Stomach smooth muscle (tissue), 2 donors: ENCODE results near the gene SLFN11.
"Not testable (repeated sequence)": the region's sequence is repeated elsewhere in the genome, so short reads cannot be mapped to it uniquely, and the experiment has no call there.

Source experiments
- H3K27ac ChIP-seq: one replicate; pipeline ENCODE4 v1.7.0; 2013; ENCODE audit warnings: mild to moderate bottlenecking, low read length, inconsistent platforms
- H3K27me3 ChIP-seq, 2 donors: one replicate each; pipeline ENCODE4 v1.7.0; 2013; ENCODE audit warnings: low read length in 2 of 2; ENCODE audit not compliant: insufficient read depth in 2 of 2, control insufficient read depth in 1 of 2
- H3K36me3 ChIP-seq, 2 donors: one replicate each; pipeline ENCODE4 v1.7.0; 2013; ENCODE audit warnings: low read length in 2 of 2; ENCODE audit not compliant: control insufficient read depth in 2 of 2, insufficient read depth in 2 of 2
- H3K4me1 ChIP-seq: one replicate; pipeline ENCODE4 v1.7.0; 2013; ENCODE audit warnings: low read length; ENCODE audit not compliant: control insufficient read depth, insufficient read depth
- H3K4me3 ChIP-seq, 2 donors: one replicate each; pipeline ENCODE4 v1.7.0; 2013; ENCODE audit warnings: low read length in 2 of 2
- H3K9ac ChIP-seq, 2 donors: one replicate each; pipeline ENCODE4 v1.7.0; 2013; ENCODE audit warnings: low read length in 2 of 2, mild to moderate bottlenecking in 1 of 2
- H3K9me3 ChIP-seq, 2 donors: one replicate each; pipeline ENCODE4 v1.7.0; 2013; ENCODE audit warnings: low read length in 2 of 2; ENCODE audit not compliant: control insufficient read depth in 2 of 2
- donor health status: healthy.
- donor health status: Pancreatic carcinoma.

The SLFN11 gene

GRCh38 chr17:35333578-35333977 lies 39.8 kb downstream of the SLFN11 start:
- not testable (repeated sequence) for H3K9me3 ChIP-seq, H3K36me3 ChIP-seq, H3K4me3 ChIP-seq, H3K4me1 ChIP-seq, H3K27me3 ChIP-seq, H3K9ac ChIP-seq, H3K27ac ChIP-seq

GRCh38 chr17:35322749-35323148 lies 50.7 kb downstream of the SLFN11 start:
- Histone ChIP-seq H3K27me3 (peaks cover 0 to 2% of the 10 kb centered on the region in 2 donors), H3K9me3 (peaks cover 0 to 2% of the 10 kb centered on the region in 2 donors), H3K27ac (no peak overlapping the region), H3K4me1 (no peaks in the 10 kb centered on the region), H3K4me3 (no peak overlapping the region), H3K36me3 (no peaks in the 10 kb centered on the region), H3K9ac (no peak overlapping the region)

- Histone ChIP-seq H3K36me3 (no peaks in the 10 kb centered on the region), H3K4me3 (no peak overlapping the region), H3K9ac (no peak overlapping the region), H3K9me3 (no peaks in the 10 kb centered on the region), H3K4me1 (peaks cover 17% of the 10 kb centered on the region), H3K27me3 (peaks cover 14% of the 10 kb centered on the region in 2 donors), H3K27ac (no peak overlapping the region)
These were observed 57.5 kb downstream of the SLFN11 start for GRCh38 chr17:35315971-35316370.

GRCh38 chr17:35315283-35315682 lies 58.1 kb downstream of the SLFN11 start:
- Histone ChIP-seq H3K27me3 (peaks cover 14% of the 10 kb centered on the region in 2 donors), H3K36me3 (no peaks in the 10 kb centered on the region), H3K9ac (no peak overlapping the region), H3K4me1 (peaks cover 17% of the 10 kb centered on the region), H3K4me3 (no peak overlapping the region), H3K9me3 (no peaks in the 10 kb centered on the region), H3K27ac (no peak overlapping the region)

GRCh38 chr17:35314415-35315216 lies 58.8 kb downstream of the SLFN11 start:
- Histone ChIP-seq H3K9ac (no peak overlapping the region), H3K27me3 (peaks cover 14% of the 10 kb centered on the region in 2 donors), H3K9me3 (no peaks in the 10 kb centered on the region), H3K27ac (no peak overlapping the region), H3K4me3 (peak overlapping the region in 1 of 2 donors; percentile 69), H3K36me3 (no peaks in the 10 kb centered on the region), H3K4me1 (peaks cover 17% of the 10 kb centered on the region)

GRCh38 chr17:35313875-35314409 lies 59.5 kb downstream of the SLFN11 start:
- peaks cover 17% of the 10 kb centered on the region for H3K4me1 ChIP-seq
- peaks cover 14% of the 10 kb centered on the region in 2 donors for H3K27me3 ChIP-seq
- peak overlapping the region; percentile 59 to 69 for H3K4me3 ChIP-seq
- no peaks in the 10 kb centered on the region for H3K9me3 ChIP-seq
- no peak overlapping the region for H3K9ac ChIP-seq
- no peak overlapping the region for H3K27ac ChIP-seq
- no peaks in the 10 kb centered on the region for H3K36me3 ChIP-seq

- H3K27ac ChIP-seq: no peak overlapping the region
- H3K4me3 ChIP-seq: peak overlapping the region; percentile 59 to 69
- peak overlapping the region; percentile 21 to 39 for H3K9ac ChIP-seq
These were observed 60.4 kb downstream of the SLFN11 start for GRCh38 chr17:35312790-35313711.

GRCh38 chr17:35312346-35312745 lies 61.1 kb downstream of the SLFN11 start:
- no peaks in the 10 kb centered on the region for H3K9me3 ChIP-seq
- no peak overlapping the region for H3K4me3 ChIP-seq
- no peak overlapping the region for H3K9ac ChIP-seq

More at GRCh38 chr17:35312790-35313711, 60.4 kb downstream of the SLFN11 start:
- no peaks in the 10 kb centered on the region for H3K9me3 ChIP-seq
- H3K4me1 ChIP-seq: peaks cover 17% of the 10 kb centered on the region
- H3K27me3 ChIP-seq: peaks cover 14% of the 10 kb centered on the region in 2 donors
- H3K36me3 ChIP-seq: no peaks in the 10 kb centered on the region

GRCh38 chr17:35309345-35309744 lies 64.1 kb downstream of the SLFN11 start:
- not testable (repeated sequence) for H3K9ac ChIP-seq, H3K4me3 ChIP-seq, H3K9me3 ChIP-seq, H3K36me3 ChIP-seq, H3K27ac ChIP-seq
- Histone ChIP-seq H3K4me1 (peaks cover 15% of the 10 kb centered on the region), H3K27me3 (peaks cover 12 to 16% of the 10 kb centered on the region in 2 donors)

More at GRCh38 chr17:35312346-35312745, 61.1 kb downstream of the SLFN11 start:
- peaks cover 17% of the 10 kb centered on the region for H3K4me1 ChIP-seq
- H3K27me3 ChIP-seq: peaks cover 14% of the 10 kb centered on the region in 2 donors
- H3K27ac ChIP-seq: no peak overlapping the region
- H3K36me3 ChIP-seq: no peaks in the 10 kb centered on the region
